ENCODE data around the gene ETV7. TPM values are rescaled to one million over a fixed set of nuclear protein-coding genes. Genes with fewer than 3 reads are reported as not detected.

Gene ETV7
- total RNA-seq, 1 donor from 2014 or later, result 0.59 TPM

DNA sequence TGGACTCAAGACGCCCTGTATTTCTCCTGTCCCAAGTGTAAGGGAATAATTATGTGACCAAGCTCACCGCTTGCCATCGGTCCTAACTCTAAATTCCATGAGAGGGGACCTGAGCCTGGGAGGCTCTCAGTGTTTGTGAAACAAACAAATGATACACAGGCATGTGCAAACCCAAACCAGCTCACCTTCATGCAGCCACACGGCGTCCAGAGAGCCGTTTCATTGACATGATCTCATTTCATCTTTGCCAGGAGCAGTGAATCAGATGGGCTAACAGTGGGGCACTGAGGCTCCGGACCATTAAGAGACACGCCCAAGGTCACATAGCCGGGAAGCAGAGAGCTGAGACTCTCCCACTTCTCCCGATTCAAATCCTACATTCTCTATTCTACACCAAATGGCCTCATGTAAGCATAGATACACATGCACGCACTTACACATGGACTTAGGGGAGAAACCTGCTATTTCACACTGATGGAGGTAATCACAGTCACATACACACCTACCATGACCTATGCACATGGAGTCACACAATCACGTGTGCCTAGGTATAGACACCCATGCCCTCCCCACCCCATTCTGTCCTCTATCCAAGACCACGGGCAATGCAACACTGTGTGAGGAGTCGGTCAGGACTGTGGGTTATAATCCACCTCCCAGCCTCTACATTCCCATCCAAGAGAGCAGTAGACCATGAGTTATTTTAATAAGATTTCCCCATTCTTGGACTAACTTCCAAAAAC is 51.8 kb downstream of the ETV7 start:
- DNase-seq (ENCODE audit: extremely low spot score, unreplicated experiment), result no peak
- Mint-ChIP-seq H3K36me3 (ENCODE audit: unreplicated experiment) (no peaks in the 10 kb centered on the region), H3K9me3 (ENCODE audit: unreplicated experiment) (no peaks in the 10 kb centered on the region), H3K27ac (ENCODE audit: unreplicated experiment) (no peak overlapping the region), H3K4me3 (ENCODE audit: unreplicated experiment) (no peak overlapping the region), H3K4me1 (ENCODE audit: unreplicated experiment) (peaks cover 3% of the 10 kb centered on the region), H3K27me3 (ENCODE audit: unreplicated experiment) (peaks cover 80% of the 10 kb centered on the region)
- TF ChIP-seq CTCF (IDR thresholded peaks at IDR 0.05), result no peak

DNA sequence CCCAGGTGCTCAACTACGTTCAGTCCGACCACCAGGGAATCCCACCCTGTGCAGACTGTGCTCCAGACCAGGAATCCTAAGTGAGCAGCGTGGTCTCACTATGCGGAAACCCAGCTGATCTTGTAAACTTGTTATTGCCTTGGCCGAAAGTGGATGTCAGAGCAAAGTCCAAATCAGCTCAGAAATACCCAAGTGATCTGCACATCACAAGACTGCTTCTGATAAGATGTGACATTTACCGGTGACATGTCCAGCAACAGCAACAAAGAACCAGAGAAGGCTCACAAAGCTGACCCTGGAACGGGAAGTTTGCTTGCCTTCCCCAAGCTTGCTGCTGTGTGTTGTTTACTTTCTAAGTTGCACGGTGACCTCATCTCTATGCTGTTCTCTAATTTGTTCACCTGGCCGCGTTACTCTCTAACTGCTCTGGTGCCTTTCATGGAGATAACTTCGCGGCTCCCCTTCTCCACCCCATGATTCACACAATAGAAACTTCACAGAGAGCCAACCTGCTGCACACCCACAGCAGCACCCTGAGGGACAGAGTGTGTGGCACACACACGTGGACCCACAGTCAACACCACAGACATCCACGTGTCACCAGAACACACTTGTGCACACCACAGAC is 52.5 kb downstream of the ETV7 start:
- no peaks in the 10 kb centered on the region for H3K36me3 Mint-ChIP-seq (ENCODE audit: unreplicated experiment)
- H3K4me1 Mint-ChIP-seq (ENCODE audit: unreplicated experiment), result no peaks in the 10 kb centered on the region
- H3K27me3 Mint-ChIP-seq (ENCODE audit: unreplicated experiment), result peaks cover 73% of the 10 kb centered on the region
- H3K9me3 Mint-ChIP-seq (ENCODE audit: unreplicated experiment), result no peaks in the 10 kb centered on the region
- no peak overlapping the region for H3K27ac Mint-ChIP-seq (ENCODE audit: unreplicated experiment)
- no peak for DNase-seq (ENCODE audit: extremely low spot score, unreplicated experiment)
- H3K4me3 Mint-ChIP-seq (ENCODE audit: unreplicated experiment), result no peak overlapping the region
- no peak for TF ChIP-seq CTCF (IDR thresholded peaks at IDR 0.05)

DNA sequence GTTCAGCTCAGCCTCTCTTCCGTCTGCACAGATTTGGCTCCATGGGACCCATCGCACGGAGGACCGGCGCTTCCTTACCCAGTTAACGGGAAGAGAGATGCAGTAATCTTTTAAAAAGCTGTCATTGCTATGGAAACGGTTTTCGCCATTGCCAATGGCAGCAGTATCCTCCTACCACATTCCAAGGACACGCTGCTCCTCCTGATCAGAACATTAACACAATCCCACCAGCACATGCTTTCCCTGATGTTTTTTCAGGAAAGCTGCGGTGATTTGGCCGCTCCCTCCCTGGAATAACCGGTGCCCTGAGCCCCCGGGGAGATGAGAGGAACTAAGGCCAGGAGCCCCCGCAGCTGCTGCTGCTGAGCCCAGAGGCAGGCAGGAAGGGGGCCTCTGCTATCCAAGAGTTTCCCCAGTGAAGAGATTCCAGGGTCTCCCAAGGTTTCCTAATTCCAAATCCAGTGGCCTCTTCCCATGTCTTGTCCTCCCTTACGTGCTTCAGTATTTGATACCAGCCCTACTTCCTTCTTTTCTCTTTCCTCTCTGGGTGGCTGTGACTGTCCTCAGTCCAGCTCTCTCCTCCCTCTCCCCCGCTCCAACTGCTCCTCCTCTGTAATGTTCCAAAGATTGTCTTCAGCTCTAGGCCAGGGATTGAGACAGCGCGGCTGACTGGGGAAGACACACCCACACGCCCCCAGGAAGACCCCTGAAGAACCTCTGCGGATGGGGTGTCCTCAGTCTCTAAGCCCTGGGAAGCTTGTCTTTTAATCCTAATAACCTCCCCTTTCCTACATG is 53.3 kb downstream of the ETV7 start:
- DNase-seq (ENCODE audit: extremely low spot score, unreplicated experiment), result no peak
- Mint-ChIP-seq H3K27me3 (ENCODE audit: unreplicated experiment) (peaks cover 72% of the 10 kb centered on the region), H3K4me3 (ENCODE audit: unreplicated experiment) (no peak overlapping the region), H3K27ac (ENCODE audit: unreplicated experiment) (no peak overlapping the region), H3K4me1 (ENCODE audit: unreplicated experiment) (no peaks in the 10 kb centered on the region), H3K9me3 (ENCODE audit: unreplicated experiment) (no peaks in the 10 kb centered on the region), H3K36me3 (ENCODE audit: unreplicated experiment) (no peaks in the 10 kb centered on the region)
- TF ChIP-seq CTCF (IDR thresholded peaks at IDR 0.05), result no peak

GRCh38 chr6:36333171-36333895 is 54.1 kb downstream of the ETV7 start:
- Mint-ChIP-seq H3K4me1 (ENCODE audit: unreplicated experiment) (no peaks in the 10 kb centered on the region), H3K27me3 (ENCODE audit: unreplicated experiment) (peaks cover 76% of the 10 kb centered on the region), H3K36me3 (ENCODE audit: unreplicated experiment) (no peaks in the 10 kb centered on the region), H3K27ac (ENCODE audit: unreplicated experiment) (no peak overlapping the region), H3K4me3 (ENCODE audit: unreplicated experiment) (no peak overlapping the region), H3K9me3 (ENCODE audit: unreplicated experiment) (no peaks in the 10 kb centered on the region)
- DNase-seq (ENCODE audit: extremely low spot score, unreplicated experiment), result no peak
- no peak for TF ChIP-seq CTCF (IDR thresholded peaks at IDR 0.05)
